Activated T-cell treated with anti-CD3 and anti-CD28 coated beads, Interleukin-2, amount 50 U/mL, for 1 hour (primary cell): ENCODE results near the gene SESN2.
"Not testable (repeated sequence)": the region's sequence is repeated elsewhere in the genome, so short reads cannot be mapped to it uniquely, and the experiment has no call there.

Experiments used
- DNase-seq: peaks from one replicate; pipeline ENCODE4 v3.0.0-alpha.2; 2020

SESN2 gene

GRCh38 chr1:28291711-28292110, 32.4 kb downstream of the SESN2 start:
- DNase-seq, result no peak

GRCh38 chr1:28295936-28296335, 36.6 kb downstream of the SESN2 start:
- DNase-seq, result no peak

GRCh38 chr1:28296401-28297261, 37.3 kb downstream of the SESN2 start:
- no peak for DNase-seq

DNA sequence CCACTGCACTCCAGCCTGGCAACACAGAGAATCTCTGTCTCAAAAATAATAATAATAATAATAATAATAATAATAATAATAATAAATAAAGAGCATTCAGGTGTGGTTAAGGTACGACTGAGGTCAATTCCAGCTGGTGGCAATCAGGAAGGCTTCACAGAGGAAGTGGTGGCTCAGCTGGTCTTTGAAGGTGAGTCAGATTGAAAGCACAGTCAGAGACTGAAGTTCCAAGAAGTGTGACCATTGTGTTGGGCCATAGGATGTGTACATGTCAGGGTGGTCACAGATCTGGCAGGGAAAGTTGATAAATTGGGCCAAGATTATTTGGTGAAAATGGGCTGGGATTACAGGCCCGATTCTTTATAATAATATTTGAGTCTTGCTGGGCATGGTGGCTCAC, 38.5 kb downstream of the SESN2 start:
- no peak for DNase-seq

DNA sequence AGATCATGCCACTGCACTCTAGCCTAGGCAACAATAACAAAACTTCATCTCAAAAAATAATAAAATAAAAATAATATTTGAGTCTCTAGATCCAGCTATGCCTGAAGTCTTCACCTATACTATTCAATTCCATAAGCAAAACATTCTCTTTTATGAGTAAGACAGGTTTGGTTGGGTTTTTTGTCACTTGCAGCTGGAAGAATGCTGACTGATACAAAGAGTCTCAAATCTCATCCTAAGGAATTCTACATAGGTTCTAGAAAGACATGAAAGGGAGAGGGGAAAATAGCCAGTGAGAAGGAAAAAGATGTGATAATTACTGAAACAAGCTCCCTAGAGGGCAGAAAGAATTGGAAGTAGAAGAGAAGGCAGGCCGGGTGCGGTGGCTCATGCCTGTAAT, 39.1 kb downstream of the SESN2 start:
- DNase-seq, result no peak

- no peak for DNase-seq
Measured at GRCh38 chr1:28301368-28302174, 42.3 kb downstream of the SESN2 start.

GRCh38 chr1:28302247-28302646, 42.9 kb downstream of the SESN2 start:
- no peak for DNase-seq

GRCh38 chr1:28306301-28306949, 47.1 kb downstream of the SESN2 start:
- DNase-seq, result no peak

DNA sequence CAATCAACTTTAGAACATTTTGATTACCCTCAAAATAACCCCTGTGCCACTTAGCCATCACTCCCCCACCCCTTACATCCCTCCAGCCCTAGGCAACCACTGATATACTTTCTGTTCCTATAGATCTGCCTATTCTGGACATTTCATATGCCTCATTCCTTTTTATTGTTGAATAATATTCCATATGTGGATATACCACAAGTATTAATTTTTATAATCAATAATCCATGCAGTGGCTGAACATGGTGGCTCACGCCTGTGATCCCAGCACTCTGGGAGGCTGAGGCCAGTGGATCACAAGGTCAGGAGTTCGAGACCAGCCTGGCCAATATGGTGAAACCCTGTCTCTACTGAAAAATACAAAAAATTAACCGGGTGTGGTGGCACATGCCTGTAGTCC, 49.4 kb downstream of the SESN2 start:
- DNase-seq, result no peak

DNA sequence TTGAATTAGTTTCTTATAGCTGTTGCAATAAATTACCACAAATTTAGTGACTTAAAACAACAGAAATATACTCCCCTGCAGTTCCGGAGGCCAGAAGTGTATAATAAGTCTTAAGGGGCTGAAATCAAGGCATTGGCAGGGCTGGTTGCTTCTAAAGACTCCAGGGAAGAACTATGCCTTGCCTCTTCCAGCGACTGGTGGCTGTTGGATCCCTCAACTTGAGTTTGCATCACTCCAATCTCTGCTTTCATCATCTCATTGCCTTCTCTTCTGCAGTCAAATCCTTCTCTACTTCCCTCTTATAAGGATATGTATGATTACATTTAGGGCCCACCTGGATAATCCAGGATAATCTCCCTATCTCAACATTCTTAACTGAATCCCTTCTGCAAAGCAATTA, 50.4 kb downstream of the SESN2 start:
- no peak for DNase-seq

DNA sequence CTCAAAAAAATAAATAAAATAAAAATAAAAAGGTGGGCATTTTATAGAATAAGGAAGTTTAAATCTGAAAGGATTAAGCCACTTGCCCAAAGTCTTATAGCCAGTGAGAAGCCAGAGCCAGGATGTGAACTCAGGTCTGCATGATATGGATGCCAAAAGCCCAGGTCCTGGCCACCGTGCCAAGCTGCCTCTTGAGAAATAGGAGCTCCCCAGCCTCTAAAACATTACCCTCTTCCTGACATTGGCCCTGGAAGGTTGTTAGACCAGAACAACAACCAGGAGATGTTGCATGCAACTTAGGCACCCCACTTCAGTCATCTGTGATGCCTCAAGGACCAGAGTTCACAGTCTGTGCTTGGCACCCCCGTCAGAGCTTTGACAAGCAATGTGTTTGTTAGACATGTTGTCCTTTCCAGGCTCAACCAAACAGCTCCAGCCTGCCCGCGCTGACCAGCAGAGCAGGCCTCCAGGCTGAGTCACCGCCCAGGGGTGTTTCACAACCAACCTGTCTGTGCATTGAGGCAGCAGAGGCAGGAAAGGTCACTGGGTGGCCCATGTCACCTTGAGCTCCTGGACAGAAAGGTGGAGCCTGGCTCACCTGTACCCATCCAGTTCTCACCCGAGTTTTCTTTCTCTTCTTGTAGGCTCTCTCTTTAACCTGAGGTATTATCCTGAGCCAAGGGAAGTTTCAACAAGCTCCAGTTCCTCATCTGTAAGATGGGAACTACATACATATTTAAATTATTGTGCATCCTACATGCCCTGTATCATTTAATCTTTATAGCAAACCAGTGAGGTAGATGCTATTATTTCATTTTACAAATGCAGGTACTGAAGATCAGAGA, 54.6 kb downstream of the SESN2 start:
- no peak for DNase-seq

DNA sequence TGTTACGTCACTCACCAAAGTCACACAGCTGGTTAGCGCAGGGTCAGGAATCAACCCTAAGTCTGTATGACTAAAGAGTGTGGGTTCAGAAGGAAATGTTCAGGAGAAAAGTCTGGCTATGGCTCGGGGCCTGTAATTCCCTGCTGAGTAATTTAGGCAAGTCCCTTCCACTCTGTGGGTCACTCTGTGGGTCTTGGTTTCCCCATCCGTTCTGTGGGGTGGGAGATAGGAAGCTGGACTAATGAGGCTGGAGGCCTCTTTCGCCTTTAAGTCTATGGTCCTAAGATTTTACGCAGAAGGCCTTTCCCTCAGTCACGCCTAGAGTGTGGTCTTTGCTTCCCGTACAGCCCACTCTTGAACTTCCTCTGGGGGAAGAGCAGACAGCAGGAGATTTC, 55.2 kb downstream of the SESN2 start:
- DNase-seq, result no peak

- DNase-seq, result no peak
Measured at GRCh38 chr1:28317014-28317413, 57.7 kb downstream of the SESN2 start.

DNA sequence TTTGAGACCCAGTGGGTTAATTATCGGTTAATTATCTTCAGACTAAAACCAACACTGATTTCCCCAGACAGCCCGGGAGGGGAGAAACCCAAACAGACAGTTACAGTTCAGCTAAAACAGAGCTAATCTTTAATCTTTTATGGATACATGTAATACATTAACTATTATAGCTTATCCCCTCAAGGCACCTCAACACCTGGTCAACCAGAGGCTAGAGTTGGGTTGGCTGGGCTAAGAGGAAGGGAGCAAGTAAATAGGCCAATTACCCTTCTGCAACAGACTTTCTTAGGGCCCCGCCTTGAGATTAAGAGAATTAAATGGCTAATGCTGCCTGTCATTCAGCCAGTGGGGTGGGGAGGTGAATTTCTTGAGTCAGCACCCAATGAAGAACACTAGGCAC, 62.9 kb downstream of the SESN2 start:
- no peak for DNase-seq

DNA sequence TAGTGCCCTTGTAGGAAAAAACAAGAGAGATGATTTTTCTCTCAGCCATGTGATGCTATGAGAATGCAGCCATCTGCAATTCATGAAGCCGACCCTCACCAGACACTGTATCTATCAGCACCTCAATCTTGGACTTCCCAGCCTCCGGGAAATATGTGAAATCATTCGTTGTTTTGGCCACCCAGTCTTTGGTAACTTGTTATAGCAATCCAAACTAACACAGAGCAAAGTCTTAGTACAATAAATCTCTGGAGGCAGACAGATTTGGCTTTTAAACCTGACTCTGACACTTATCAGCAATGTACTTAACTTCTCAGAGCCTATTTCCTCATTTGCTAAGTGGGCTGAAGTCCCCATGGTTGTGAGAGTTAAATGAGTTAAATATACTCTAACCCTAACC, 64.4 kb downstream of the SESN2 start:
- no peak for DNase-seq

GRCh38 chr1:28326515-28326914, 67.2 kb downstream of the SESN2 start:
- DNase-seq, result no peak

DNA sequence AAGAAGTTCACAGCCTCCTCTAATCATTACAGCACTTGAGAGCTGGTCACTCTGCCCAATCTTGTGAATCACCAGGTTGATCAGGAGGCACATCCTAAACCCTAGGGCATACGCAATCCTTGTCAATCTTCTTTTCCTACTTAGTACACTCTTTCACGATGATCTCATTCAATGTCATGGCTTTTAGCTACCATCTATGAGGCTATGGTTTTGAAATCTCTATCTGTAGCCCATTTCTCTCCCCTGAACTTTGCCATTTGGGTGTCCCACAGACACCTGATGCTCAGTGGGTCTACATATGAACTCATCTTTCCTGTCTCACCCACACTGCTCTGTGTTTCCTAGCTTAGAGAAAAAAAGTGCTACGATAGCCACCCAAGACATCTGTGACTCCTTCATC, 67.7 kb downstream of the SESN2 start:
- no peak for DNase-seq

DNA sequence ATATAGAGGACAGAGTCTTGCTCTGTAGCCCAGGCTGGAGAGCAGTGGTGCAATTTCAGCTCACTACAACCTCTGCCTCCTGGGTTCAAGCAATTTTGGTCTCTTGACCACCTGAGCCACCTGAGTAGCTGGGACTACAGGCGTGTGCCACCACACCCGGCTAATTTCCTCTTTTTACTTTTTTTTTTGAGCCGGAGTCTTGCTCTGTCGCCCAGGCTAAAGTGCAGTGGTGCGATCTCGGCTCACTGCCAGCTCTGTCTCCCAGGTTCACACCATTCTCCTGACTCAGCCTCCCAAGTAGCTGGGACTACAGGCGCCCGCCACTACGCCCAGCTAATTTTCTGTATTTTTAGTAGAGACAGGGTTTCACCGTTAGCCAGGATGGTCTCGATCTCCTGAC, 68.1 kb downstream of the SESN2 start:
- DNase-seq, result not testable (repeated sequence)

DNA sequence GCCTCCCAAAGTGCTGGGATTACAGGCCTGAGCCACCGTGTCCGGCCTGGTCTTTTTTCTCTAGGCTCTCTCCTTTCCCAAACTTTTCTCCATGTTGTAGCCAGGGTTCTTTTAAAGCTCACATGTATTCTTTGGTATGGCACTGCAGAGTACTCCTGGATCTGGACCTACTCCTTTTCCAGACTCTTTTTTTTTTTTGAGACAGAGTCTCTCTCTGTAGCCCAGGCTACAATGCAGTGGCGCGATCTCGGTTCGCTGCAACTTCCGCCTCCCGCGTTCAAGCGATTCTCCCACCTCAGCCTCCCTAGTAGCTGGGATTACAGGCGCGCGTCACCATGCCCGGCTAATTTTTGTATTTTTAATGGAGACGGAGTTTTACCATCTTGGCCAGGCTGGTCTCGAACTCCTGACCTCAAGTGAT, 68.9 kb downstream of the SESN2 start:
- DNase-seq, result no peak

DNA sequence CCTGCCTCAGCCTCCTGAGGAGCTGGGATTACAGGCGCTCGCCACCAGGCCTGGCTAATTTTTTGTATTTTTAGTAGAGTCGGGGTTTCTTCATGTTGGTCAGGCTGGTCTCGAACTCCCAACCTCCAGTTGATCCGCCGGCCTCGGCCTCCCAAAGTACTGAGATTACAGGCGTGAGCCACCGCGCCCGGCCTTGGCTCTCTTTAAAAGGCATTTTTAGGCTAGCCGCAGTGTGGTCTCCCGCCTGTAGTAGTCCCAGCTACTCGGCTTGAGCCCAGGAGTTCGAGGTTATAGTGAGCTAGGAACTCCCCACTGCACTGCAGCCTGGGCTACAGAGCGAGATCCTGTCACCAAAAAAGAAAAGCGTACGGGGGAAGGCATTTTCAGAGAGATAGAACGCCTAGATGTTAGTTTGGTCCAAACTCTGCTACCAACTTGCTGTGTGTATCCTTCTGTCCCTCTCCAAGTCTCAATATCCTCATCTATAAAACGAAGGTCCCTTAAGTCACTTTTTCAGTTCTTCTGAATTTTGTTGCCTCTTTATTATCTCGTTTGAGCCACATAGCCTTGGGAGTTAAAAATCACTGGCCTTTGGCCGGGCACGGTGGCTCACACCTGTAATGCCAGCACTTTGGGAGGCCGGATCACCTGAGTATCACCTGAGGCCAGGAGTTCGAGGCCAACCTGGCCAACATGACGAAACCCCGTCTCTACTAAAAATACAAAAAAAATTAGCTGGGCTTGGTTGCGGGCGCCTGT, 70.3 kb downstream of the SESN2 start:
- peak; percentile 68 for DNase-seq
